Loucy (cell line): ENCODE data around the gene ZNF761.
"Not testable (repeated sequence)": the region's sequence is repeated elsewhere in the genome, so short reads cannot be mapped to it uniquely, and the experiment has no call there.

Source experiments
- H2AFZ ChIP-seq: fragments of 200-600 bp; sonication (generic); 2 replicates; pipeline ENCODE4 v1.6.0; 2016; ENCODE audit warnings: antibody characterized with exemption, mild to moderate bottlenecking, low read length, moderate library complexity
- H3F3A ChIP-seq: fragments of 200-600 bp; 2 replicates; pipeline ENCODE4 v1.6.0; 2016; ENCODE audit warnings: antibody characterized with exemption, low read depth, mild to moderate bottlenecking
- H3K27me3 ChIP-seq: fragments of 200-600 bp; sonication (generic); 2 replicates; pipeline ENCODE4 v1.6.1; 2014; ENCODE audit warnings: low read length, mild to moderate bottlenecking; ENCODE audit not compliant: insufficient read depth, poor library complexity, severe bottlenecking
- H3K36me3 ChIP-seq: fragments of 200-600 bp; sonication (generic); 2 replicates; pipeline ENCODE4 v1.6.1; 2016; ENCODE audit warnings: low read length; ENCODE audit not compliant: insufficient read depth
- H3K4me1 ChIP-seq: fragments of 200-600 bp; sonication (generic); 2 replicates; pipeline ENCODE4 v1.5.1; 2014; ENCODE audit warnings: low read length, mild to moderate bottlenecking; ENCODE audit not compliant: insufficient read depth, poor library complexity, severe bottlenecking
- H3K4me2 ChIP-seq: fragments of 200-600 bp; sonication (generic); 2 replicates; pipeline ENCODE4 v1.6.0; 2014; ENCODE audit warnings: antibody characterized with exemption, low read length, low read depth, mild to moderate bottlenecking; ENCODE audit not compliant: poor library complexity, severe bottlenecking
- H3K4me3 ChIP-seq: fragments of 200-600 bp; sonication (generic); 2 replicates; pipeline ENCODE4 v1.5.1; 2014; ENCODE audit warnings: low read length, mild to moderate bottlenecking, mixed read lengths; ENCODE audit not compliant: poor library complexity, severe bottlenecking
- H3K79me2 ChIP-seq: fragments of 200-600 bp; sonication (generic); 2 replicates; pipeline ENCODE4 v1.6.1; 2014; ENCODE audit warnings: low read length; ENCODE audit not compliant: insufficient read depth
- H3K9ac ChIP-seq: fragments of 200-600 bp; sonication (generic); 2 replicates; pipeline ENCODE4 v1.6.0; 2014; ENCODE audit warnings: mild to moderate bottlenecking, low read depth, low read length, moderate library complexity; ENCODE audit not compliant: poor library complexity, severe bottlenecking
- H3K9me2 ChIP-seq: fragments of 200-600 bp; sonication (generic); replicated peaks from 2 replicates; pipeline ENCODE4 v1.6.1; 2016; ENCODE audit warnings: low read depth, low read length, mixed read lengths
- H3K9me3 ChIP-seq: fragments of 200-600 bp; sonication (generic); 2 replicates; pipeline ENCODE4 v1.6.1; 2014; ENCODE audit warnings: mild to moderate bottlenecking, antibody characterized with exemption, low read length, low read depth; ENCODE audit not compliant: insufficient read depth
- H4K20me1 ChIP-seq: fragments of 200-600 bp; sonication (generic); 2 replicates; pipeline ENCODE4 v1.6.0; 2014; ENCODE audit warnings: antibody characterized with exemption, low read length, mild to moderate bottlenecking; ENCODE audit not compliant: insufficient read depth, poor library complexity, severe bottlenecking
- EZH2phosphoT487 ChIP-seq: fragments of 200-600 bp; IDR thresholded peaks from 2 replicates; pipeline ENCODE4 v1.6.1; 2018; ENCODE audit warnings: antibody characterized with exemption, mild to moderate bottlenecking, moderate library complexity, borderline replicate concordance
- TF ChIP-seq, protein P1 (sequence below): fragments of 200-600 bp; sonication (generic); conservative IDR thresholded peaks from 2 replicates; pipeline ENCODE4 v1.5.1; 2014; ENCODE audit warnings: mild to moderate bottlenecking, antibody characterized with exemption, low read length

ZNF761 gene

DNA sequence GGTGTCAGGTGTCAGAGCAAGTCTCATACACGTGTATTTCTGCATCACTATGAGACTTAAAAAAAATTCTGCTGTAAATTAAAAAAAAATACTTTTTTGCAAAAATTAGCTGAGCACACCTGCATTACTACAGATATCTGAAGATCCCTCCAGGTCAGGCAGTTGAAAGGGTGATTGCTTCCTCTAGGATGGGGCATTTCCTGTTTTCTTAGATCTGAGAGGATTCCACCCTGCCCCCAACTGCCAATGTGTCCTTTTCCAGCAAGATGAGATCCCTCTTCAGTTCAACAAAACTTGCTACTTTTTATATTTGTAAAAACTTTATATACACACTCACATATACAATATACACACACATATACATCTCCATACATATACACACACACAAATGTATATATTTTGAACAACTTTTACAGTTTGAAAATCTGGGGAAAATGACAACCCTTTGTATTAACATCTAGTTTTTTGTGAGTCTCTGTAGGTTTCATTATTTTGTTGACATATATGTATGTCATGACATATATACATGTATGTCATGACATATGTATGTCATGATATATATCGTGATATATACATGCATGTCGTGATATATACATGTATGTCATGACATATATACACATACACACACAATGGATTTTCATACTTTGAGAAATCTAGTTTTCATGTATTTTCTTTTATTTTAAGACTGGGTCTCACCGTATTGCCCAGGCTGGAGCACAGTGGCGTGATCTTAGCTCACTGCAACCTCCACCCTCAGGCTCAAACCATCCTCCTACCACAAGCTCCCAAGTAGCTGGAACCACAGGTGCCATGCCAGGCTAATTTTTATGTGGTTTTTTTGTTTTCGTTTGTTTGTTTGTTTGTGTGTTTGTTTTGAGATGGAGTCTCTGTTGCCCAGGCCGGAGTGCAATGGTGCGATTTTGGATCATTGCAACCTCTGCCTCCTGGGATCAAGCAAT lies 53.5 kb downstream of the ZNF761 start:
- no peak overlapping the region for H2AFZ ChIP-seq
- no peaks in the 10 kb centered on the region for H3F3A ChIP-seq
- no peaks in the 10 kb centered on the region for H3K27me3 ChIP-seq
- peaks cover 20% of the 10 kb centered on the region; the same call in 1 of the 2 replicates for H3K36me3 ChIP-seq
- TF ChIP-seq, protein P1, sequence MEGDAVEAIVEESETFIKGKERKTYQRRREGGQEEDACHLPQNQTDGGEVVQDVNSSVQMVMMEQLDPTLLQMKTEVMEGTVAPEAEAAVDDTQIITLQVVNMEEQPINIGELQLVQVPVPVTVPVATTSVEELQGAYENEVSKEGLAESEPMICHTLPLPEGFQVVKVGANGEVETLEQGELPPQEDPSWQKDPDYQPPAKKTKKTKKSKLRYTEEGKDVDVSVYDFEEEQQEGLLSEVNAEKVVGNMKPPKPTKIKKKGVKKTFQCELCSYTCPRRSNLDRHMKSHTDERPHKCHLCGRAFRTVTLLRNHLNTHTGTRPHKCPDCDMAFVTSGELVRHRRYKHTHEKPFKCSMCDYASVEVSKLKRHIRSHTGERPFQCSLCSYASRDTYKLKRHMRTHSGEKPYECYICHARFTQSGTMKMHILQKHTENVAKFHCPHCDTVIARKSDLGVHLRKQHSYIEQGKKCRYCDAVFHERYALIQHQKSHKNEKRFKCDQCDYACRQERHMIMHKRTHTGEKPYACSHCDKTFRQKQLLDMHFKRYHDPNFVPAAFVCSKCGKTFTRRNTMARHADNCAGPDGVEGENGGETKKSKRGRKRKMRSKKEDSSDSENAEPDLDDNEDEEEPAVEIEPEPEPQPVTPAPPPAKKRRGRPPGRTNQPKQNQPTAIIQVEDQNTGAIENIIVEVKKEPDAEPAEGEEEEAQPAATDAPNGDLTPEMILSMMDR: no peak
- TF ChIP-seq EZH2phosphoT487: no peak
- H3K9me3 ChIP-seq: peaks cover 4% of the 10 kb centered on the region; the same call in 1 of the 2 replicates
- no peaks in the 10 kb centered on the region for H4K20me1 ChIP-seq
- no peak overlapping the region for H3K9ac ChIP-seq
- H3K4me3 ChIP-seq: no peak overlapping the region
- H3K4me2 ChIP-seq: no peak overlapping the region
- H3K9me2 ChIP-seq: no peaks in the 10 kb centered on the region
- no peaks in the 10 kb centered on the region for H3K79me2 ChIP-seq
- no peaks in the 10 kb centered on the region for H3K4me1 ChIP-seq

DNA sequence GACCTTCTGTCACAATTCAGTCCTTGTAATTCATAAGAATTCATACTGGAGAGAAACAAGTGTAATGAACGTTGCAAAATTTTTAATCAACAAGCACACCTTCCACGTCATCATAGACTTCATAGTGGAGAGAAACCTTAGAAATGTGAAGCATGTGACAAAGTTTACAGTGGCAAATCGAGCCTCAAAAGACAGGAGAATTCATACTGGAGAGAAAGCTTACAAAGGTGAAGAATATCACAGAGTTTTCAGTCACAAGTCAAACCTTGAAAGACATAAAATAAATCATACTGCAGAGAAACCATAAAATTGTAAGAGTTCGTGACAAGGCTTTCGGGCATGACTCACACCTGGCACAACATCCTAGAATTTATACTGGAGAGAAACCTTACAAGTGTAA lies 60.4 kb downstream of the ZNF761 start:
- no peaks in the 10 kb centered on the region for H3K27me3 ChIP-seq
- H4K20me1 ChIP-seq: no peaks in the 10 kb centered on the region
- no peak overlapping the region for H3K4me3 ChIP-seq
- H3K9me2 ChIP-seq: no peaks in the 10 kb centered on the region
- no peak overlapping the region for H3K4me2 ChIP-seq
- H3K4me1 ChIP-seq: no peaks in the 10 kb centered on the region
- H3K79me2 ChIP-seq: no peaks in the 10 kb centered on the region
- H3K36me3 ChIP-seq: peaks cover 35% of the 10 kb centered on the region
- H3K9ac ChIP-seq: no peak overlapping the region
- no peaks in the 10 kb centered on the region for H3F3A ChIP-seq
- no peak for TF ChIP-seq EZH2phosphoT487
- TF ChIP-seq, protein P1: no peak
- peaks cover 5% of the 10 kb centered on the region; the same call in 1 of the 2 replicates for H3K9me3 ChIP-seq
- H2AFZ ChIP-seq: no peak overlapping the region

DNA sequence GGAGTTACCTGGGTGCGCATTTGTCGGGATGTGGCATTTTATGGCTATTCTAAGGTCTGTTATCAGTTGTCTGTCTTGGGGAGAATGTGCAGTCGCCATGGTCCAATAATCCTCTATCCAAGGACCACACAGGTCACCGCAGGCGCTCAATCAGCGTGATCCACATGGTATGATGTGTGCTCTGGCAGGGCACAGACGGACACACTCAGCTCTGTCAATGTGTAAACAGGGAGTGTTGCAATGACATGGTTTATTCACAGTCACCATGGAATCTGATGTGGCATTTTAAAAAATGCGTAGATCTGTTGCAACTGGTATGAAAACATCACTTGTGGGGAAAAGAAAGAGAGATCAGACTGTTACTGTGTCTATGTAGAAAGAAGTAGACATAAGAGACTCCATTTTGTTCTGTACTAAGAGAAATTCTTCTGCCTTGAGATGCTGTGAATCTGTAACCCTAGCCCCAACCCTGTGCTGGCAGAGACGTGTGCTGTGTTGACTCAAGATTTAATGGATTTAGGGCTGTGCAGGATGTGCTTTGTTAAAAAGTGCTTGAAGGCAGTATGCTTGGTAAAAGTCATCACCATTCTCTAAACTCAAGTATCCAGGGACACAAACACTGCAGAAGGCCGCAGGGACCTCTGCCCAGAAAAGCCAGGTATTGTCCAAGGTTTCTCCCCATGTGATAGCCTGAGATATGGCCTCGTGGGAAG lies 65.7 kb downstream of the ZNF761 start:
- not testable (repeated sequence) for H3K9me3 ChIP-seq, H3K4me1 ChIP-seq, H4K20me1 ChIP-seq, H3K4me3 ChIP-seq, H3K79me2 ChIP-seq, H3K36me3 ChIP-seq, H3K9ac ChIP-seq, H3K9me2 ChIP-seq, H3K4me2 ChIP-seq, H2AFZ ChIP-seq, H3K27me3 ChIP-seq, H3F3A ChIP-seq

DNA sequence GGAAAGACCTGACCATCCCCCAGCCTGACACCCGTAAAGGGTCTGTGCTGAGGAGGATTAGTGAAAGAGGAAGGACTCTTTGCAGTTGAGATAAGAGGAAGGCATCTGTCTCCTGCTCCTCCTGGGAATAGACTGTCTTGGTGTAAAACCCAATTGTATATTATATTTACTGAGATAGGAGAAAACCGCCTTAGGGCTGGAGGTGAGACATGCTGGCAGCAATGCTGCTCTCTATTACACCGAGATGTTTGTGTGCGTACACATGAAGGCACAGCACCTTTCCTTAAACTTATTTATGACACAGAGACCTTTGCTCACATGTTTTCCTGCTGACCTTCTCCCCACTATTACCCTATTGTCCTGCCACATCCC lies 66.2 kb downstream of the ZNF761 start:
- not testable (repeated sequence) for H3K79me2 ChIP-seq, H3F3A ChIP-seq, H2AFZ ChIP-seq, H3K9me3 ChIP-seq, H3K4me1 ChIP-seq, H4K20me1 ChIP-seq, H3K4me2 ChIP-seq, H3K4me3 ChIP-seq, H3K27me3 ChIP-seq, H3K9me2 ChIP-seq, H3K9ac ChIP-seq, H3K36me3 ChIP-seq

DNA sequence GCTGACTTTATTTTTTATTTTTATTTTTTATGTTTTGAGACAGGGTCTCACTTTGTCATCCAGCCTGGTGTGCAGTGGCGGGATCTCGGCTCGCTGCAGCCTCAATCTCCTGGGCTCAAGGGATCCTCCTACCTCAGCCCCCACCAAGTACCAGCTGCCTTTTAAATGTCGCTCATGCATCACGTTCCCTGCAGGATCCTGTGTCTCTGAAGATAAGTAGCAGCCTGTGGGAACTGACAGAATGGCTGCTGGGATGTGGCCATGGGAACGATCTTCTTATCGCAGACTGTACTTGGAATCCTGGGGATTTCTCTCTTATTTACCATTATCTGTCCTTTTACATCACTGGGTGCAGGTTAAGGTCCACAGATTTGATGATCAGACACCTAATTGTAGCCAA lies 71.4 kb downstream of the ZNF761 start:
- H3K9me2 ChIP-seq, H2AFZ ChIP-seq, H3F3A ChIP-seq, H3K4me3 ChIP-seq, H3K9ac ChIP-seq, H3K27me3 ChIP-seq, H3K4me2 ChIP-seq, H3K79me2 ChIP-seq, H4K20me1 ChIP-seq, H3K4me1 ChIP-seq, H3K36me3 ChIP-seq, H3K9me3 ChIP-seq: not testable (repeated sequence)
